GM19395 (cell line): ENCODE data around the gene RAB37.

Experiments
- ATAC-seq: cut with Tn5 transposase; IDR thresholded peaks from one replicate; pipeline ENCODE4 v1.9.1; 2021; ENCODE audit warnings: mild to moderate bottlenecking, moderate library complexity; ENCODE audit not compliant: unreplicated experiment

RAB37 gene

GRCh38 chr17:74760404-74761105, 23.5 kb downstream of the RAB37 start:
- ATAC-seq = no peak

- ATAC-seq = no peak
Observed at GRCh38 chr17:74761419-74761818, 24.4 kb downstream of the RAB37 start.

- no peak for ATAC-seq
Observed at GRCh38 chr17:74761931-74762330, 24.9 kb downstream of the RAB37 start.

- ATAC-seq = no peak
Observed at GRCh38 chr17:74763565-74764387, 26.7 kb downstream of the RAB37 start.

GRCh38 chr17:74764751-74765286, 27.8 kb downstream of the RAB37 start:
- no peak for ATAC-seq

DNA sequence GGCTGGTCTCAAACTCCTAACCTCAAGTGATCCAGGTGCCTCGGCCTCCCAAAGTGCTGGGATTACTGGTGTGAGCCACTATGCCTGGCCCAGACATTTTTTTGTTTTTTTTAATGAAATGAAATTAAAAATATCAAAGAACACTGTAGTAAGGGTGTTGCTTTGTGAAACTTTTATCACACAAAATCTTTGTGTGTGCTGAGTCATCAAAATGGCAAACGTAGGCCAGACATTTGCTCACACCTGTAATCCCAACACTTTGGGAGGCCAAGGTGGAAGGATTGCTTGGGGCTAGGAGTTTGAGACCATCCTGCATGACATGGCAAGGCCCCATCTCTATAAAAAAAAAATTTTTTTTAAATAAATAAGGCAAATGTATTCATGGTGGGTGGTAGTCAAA, 29.4 kb downstream of the RAB37 start:
- no peak for ATAC-seq

DNA sequence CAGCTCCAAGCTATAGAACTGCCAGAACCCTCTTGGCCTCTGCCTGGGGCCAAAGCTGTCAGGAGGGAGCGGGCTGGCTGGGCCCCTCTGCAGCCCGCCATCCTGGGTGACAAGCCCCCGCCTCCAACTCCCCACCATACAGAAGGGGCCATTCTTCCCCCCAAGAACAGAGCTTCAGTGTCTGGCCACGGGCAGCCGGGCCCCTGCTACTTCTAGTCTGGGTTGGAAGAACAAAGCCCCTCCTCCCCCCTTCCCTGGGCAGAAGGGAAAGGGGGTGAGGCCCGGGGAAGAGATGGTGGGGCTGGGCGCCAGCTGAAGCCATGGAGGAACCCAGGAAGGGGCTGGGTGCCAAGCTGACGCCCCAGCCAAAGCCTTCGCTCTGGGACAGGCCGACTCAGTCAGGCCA, 30.1 kb downstream of the RAB37 start:
- no peak for ATAC-seq

GRCh38 chr17:74768069-74768762, 31.2 kb downstream of the RAB37 start:
- no peak for ATAC-seq

DNA sequence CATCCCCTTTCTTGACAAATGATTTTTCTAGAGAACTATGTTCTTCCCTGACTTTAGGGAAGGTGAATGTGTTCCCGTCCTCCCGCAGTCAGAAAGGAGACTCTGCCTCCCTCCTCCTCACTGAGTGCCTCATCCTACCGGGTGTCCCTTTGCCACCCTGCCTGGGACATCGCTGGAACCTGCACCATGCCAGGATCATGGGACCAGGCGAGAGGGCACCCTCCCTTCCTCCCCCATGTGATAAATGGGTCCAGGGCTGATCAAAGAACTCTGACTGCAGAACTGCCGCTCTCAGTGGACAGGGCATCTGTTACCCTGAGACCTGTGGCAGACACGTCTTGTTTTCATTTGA, 31.7 kb downstream of the RAB37 start:
- ATAC-seq = no peak

GRCh38 chr17:74769266-74769855, 32.3 kb downstream of the RAB37 start:
- no peak for ATAC-seq

GRCh38 chr17:74769856-74770497, 32.9 kb downstream of the RAB37 start:
- ATAC-seq = no peak

- no peak for ATAC-seq
Observed at GRCh38 chr17:74770498-74771318, 33.7 kb downstream of the RAB37 start.

DNA sequence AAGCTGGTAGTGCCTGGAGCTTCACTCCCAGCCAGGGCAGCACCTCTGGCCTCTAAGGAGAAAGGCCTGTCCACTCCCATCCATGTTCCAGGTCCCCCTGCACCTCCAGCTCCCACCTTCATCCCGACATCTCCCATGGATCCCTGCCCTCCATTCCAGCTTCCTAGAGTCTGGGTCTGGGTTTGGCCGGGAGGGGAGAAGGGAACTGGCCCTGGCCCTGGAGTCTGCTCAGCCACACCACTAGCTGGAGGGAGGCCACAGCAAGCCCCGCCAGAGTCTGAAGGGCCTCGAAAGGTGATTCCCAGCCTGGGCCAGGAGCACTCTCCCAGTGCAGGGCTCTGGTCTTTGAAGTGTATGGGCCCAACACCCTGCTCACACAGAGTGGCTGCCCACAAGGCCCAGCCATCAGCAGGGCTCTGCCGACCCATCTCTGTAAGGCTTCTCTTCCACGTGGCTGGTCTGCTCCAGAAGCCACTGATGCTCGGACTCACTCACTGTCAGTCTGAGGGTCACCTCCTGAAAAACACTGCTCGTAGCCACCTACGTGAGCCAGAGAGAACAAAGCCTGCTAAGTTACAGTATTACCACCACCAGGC, 34.4 kb downstream of the RAB37 start:
- no peak for ATAC-seq

DNA sequence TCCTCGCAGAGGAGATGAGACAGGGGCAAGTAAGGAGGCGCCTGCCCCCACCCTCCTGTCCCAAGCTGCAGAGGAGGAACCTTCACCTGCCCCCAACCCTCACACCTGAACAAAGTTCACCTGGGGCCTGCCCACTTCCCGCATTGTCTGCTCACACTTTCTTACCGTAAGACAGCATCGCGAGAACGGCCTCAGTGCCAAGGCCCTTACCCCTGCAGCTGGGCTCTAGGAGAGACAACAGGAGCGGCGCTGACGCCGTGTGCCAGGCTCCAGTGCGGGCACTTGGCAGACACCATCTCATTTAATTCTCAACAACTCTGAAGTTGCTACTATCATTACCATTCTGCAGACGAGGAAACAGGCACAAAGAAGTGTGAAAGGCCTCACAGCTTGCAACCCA, 35.0 kb downstream of the RAB37 start:
- ATAC-seq = no peak

GRCh38 chr17:74773414-74773813, 36.4 kb downstream of the RAB37 start:
- no peak for ATAC-seq

DNA sequence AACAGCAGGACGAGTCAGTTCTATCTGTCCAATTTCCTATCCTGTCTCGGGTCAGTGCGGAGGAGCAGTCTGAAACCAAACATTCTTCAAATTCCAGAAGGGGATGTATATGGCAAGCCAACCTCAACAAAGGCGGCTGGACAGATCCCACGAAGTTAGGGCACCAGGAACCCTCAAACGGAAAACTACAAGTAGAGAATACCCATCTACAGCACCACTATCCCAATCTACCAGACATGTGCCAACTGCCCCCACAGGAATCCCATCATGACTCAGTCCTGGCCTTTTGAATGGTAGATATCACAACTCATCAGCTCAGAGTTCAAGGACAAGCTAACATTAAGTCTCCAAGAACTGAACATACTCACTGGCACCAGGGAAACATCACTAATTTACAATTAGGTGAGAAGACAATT, 36.8 kb downstream of the RAB37 start:
- ATAC-seq = no peak

DNA sequence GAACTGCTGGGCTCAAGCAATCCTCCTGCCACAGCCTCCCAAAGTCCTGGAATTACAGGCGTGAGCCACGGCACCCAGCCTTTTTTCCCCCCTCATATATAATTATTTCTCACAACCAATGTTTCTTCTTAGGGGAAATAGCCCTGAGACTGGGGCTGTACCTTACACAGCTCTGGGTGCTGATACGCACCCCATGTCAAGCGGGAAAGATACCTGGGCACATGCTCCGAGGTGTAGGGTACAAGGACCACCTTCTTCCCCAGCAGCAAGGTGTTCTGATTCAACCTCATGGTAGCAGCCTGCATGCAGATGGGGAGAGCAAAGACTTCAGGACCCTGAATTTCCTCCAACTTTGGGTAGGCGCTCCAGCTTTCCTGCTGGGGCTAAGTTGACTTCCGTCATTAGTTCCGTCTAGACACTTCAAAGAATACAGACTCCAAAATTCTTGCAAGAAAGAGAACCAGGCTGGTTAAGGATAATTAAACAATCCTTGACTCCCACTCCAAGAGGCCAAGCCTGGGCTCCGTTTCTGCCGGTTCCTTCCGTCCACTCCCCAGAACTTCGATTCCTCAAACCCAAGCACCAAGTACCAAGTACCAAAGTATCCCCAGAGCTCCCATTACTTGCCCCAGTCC, 38.5 kb downstream of the RAB37 start:
- ATAC-seq = no peak

DNA sequence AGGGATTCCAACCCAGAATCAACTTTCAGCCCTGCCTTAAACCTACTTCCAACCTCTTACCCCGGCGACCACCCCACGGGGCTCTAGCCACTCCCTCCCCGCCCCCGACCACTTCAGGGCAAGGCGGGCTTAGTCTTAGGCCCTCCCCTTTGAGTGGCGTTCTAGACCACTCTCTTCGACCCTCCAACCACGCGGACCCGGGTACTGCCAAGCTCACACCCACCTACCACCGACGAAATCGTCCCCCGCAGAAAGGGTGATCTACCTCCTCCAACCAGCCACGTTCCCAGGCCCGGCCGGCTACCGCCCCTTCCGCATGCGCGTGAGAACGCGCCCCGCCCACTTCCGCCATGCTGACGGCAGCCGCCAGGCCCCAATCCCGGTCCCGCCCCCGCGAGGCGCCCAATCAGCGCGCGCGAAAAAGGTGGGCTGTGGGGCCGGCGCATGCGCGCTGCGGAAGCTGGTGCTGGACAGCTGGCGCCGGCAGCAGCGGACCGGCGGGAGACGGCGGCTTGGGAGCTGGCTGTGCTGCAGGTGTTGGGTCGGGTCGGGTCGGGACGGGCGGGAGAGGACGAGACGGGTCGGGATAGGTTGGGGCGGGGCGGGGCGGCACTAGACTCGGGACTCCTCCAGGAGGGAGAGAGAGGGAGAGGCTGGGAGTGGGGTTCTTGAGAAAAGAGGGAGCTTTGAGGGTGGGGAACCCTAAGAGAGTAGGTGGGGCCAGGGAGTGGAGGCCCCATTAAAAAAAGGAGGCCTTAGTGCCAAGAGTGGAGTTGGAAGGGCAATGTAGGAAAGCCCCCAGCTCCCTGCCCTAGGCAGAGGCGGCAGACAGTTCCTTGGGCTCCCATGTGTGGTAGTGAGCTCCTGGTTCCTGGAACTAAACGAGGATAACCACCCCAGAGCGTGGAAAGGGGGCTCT, 39.2 kb downstream of the RAB37 start, which contains the start of gene NAT9:
Gene NAT9 (minus strand): TSS at position 302 of the 919 bp plus-strand sequence. CDS start 647 bp downstream, outside the sequence.
- ATAC-seq = peak; percentile 65
